ENCODE data around the gene DICER1. TPM values are rescaled to one million over a fixed set of nuclear protein-coding genes. Genes with fewer than 3 reads are reported as not detected.

The DICER1 gene
- polyA plus RNA-seq, 1 donor (not counting 4 experiments of a cell fraction or from before 2014, with no cell fraction given) = 31.6 TPM

DNA sequence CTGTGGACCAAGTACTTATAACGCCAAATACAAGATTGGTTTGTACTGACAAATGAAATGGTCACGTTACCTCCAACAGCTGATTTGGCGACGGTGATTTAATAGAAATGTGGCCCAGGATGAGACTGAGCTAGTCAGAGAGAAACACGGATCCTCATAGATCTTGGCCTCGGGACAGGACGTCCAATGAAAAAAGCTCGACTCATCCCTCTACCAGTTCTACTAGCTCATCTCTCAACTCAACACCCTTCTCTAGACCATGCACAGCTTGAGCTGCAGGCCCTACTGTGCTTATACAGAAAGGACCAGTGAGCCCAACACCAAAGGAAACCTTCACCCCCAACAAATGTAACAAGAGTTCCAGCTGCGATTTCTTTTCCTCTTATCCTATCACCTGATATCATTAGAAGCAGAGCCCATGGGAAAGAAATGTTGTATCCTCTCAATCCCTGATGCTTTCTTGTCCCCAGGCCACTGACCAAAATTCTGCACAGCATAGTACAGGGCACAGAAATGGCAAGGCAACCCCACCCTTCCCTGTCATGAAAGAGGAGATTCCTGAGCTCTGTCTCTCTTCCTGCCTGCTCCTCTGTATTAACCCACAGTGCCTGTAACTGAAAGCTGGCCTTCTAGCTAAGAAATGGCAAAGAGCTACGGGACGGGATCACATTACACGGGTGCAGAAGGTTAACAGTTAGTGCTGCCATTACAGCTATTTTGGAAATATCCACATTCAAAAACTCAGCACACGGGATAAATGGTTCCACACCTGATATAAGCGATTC, 39.2 kb downstream of the DICER1 start:
- no peaks in the 10 kb centered on the region for H4K20me1 ChIP-seq (ENCODE audit: control insufficient read depth, extremely low read depth, insufficient read depth, low read length)
- no peaks in the 10 kb centered on the region for H3K4me1 ChIP-seq (ENCODE audit: control insufficient read depth, extremely low read depth, insufficient read depth, low read length)
- H3K9me1 ChIP-seq (ENCODE audit: control insufficient read depth, extremely low read depth, insufficient read depth, low read length) = no peaks in the 10 kb centered on the region
- TF ChIP-seq, protein P1, sequence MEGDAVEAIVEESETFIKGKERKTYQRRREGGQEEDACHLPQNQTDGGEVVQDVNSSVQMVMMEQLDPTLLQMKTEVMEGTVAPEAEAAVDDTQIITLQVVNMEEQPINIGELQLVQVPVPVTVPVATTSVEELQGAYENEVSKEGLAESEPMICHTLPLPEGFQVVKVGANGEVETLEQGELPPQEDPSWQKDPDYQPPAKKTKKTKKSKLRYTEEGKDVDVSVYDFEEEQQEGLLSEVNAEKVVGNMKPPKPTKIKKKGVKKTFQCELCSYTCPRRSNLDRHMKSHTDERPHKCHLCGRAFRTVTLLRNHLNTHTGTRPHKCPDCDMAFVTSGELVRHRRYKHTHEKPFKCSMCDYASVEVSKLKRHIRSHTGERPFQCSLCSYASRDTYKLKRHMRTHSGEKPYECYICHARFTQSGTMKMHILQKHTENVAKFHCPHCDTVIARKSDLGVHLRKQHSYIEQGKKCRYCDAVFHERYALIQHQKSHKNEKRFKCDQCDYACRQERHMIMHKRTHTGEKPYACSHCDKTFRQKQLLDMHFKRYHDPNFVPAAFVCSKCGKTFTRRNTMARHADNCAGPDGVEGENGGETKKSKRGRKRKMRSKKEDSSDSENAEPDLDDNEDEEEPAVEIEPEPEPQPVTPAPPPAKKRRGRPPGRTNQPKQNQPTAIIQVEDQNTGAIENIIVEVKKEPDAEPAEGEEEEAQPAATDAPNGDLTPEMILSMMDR (optimal IDR thresholded peaks at IDR 0.05 in 1 of 3, IDR thresholded peaks at IDR 0.05 in 1 of 3, conservative IDR thresholded peaks at IDR 0.05 in 1 of 3; ENCODE audit: extremely low read depth in 1 of 3, insufficient read depth in 2 of 3, low read length in 3 of 3) = no peak
- TF ChIP-seq EZH2 (IDR thresholded peaks at IDR 0.05; ENCODE audit: low read length) = no peak
- H3K4me3 ChIP-seq (ENCODE audit: control insufficient read depth in 2 of 3, extremely low read depth in 1 of 3, insufficient read depth in 2 of 3, low read depth in 1 of 3, low read length in 3 of 3) = no peak overlapping the region
- H3K36me3 ChIP-seq (ENCODE audit: control insufficient read depth in 2 of 2, extremely low read depth in 1 of 2, insufficient read depth in 2 of 2, low read length in 2 of 2) = peaks cover 5 to 21% of the 10 kb centered on the region in 2 experiments
- no peak overlapping the region for H3K4me2 ChIP-seq (ENCODE audit: control insufficient read depth, extremely low read depth, insufficient read depth, low read depth, low read length)
- no peaks in the 10 kb centered on the region for H3K9me3 ChIP-seq (ENCODE audit: control insufficient read depth, low read depth, low read length)
- dilution Hi-C loops (cut with MboI; ENCODE audit: extremely low pct_ligation_motif_present, low sequenced_read_pairs) = no loop called here
- DNase-seq (ENCODE audit: low read depth, low spot score) = no peak
- H3K27me3 ChIP-seq (ENCODE audit: control insufficient read depth, extremely low read depth, insufficient read depth, low read length) = no peaks in the 10 kb centered on the region
- no peak overlapping the region for H3K9ac ChIP-seq (ENCODE audit: control insufficient read depth, extremely low read depth, insufficient read depth, low read length)
- H3K27ac ChIP-seq (ENCODE audit: control insufficient read depth, insufficient read depth, low read length) = no peak overlapping the region
- H2AFZ ChIP-seq (ENCODE audit: control insufficient read depth, low read length) = no peak overlapping the region
- H3K79me2 ChIP-seq (ENCODE audit: control insufficient read depth, insufficient read depth, low read length) = peaks cover 6% of the 10 kb centered on the region
- no peak for FAIRE-seq

- no peak overlapping the region for H2AFZ ChIP-seq (ENCODE audit: control insufficient read depth, low read length)
- no peak overlapping the region for H3K4me3 ChIP-seq (ENCODE audit: control insufficient read depth in 2 of 3, extremely low read depth in 1 of 3, insufficient read depth in 2 of 3, low read depth in 1 of 3, low read length in 3 of 3)
- H3K9ac ChIP-seq (ENCODE audit: control insufficient read depth, extremely low read depth, insufficient read depth, low read length) = no peak overlapping the region
- H3K4me1 ChIP-seq (ENCODE audit: control insufficient read depth, extremely low read depth, insufficient read depth, low read length) = no peaks in the 10 kb centered on the region
- H4K20me1 ChIP-seq (ENCODE audit: control insufficient read depth, extremely low read depth, insufficient read depth, low read length) = no peaks in the 10 kb centered on the region
- H3K4me2 ChIP-seq (ENCODE audit: control insufficient read depth, extremely low read depth, insufficient read depth, low read depth, low read length) = no peak overlapping the region
- no peak overlapping the region for H3K27ac ChIP-seq (ENCODE audit: control insufficient read depth, insufficient read depth, low read length)
- no peaks in the 10 kb centered on the region for H3K27me3 ChIP-seq (ENCODE audit: control insufficient read depth, extremely low read depth, insufficient read depth, low read length)
- TF ChIP-seq, protein P1 (optimal IDR thresholded peaks at IDR 0.05 in 1 of 3, IDR thresholded peaks at IDR 0.05 in 1 of 3, conservative IDR thresholded peaks at IDR 0.05 in 1 of 3; ENCODE audit: extremely low read depth in 1 of 3, insufficient read depth in 2 of 3, low read length in 3 of 3) = no peak
- no peak for TF ChIP-seq EZH2 (IDR thresholded peaks at IDR 0.05; ENCODE audit: low read length)
- no peak for FAIRE-seq
- H3K36me3 ChIP-seq (ENCODE audit: control insufficient read depth in 2 of 2, extremely low read depth in 1 of 2, insufficient read depth in 2 of 2, low read length in 2 of 2) = peaks cover 11 to 25% of the 10 kb centered on the region in 2 experiments
- H3K9me1 ChIP-seq (ENCODE audit: control insufficient read depth, extremely low read depth, insufficient read depth, low read length) = no peaks in the 10 kb centered on the region
- H3K9me3 ChIP-seq (ENCODE audit: control insufficient read depth, low read depth, low read length) = no peaks in the 10 kb centered on the region
- dilution Hi-C loops (cut with MboI; ENCODE audit: extremely low pct_ligation_motif_present, low sequenced_read_pairs) = no loop called here
- no peak for DNase-seq (ENCODE audit: low read depth, low spot score)
- no peaks in the 10 kb centered on the region for H3K79me2 ChIP-seq (ENCODE audit: control insufficient read depth, insufficient read depth, low read length)
Observed at GRCh38 chr14:95113476-95113875, 43.9 kb downstream of the DICER1 start.
